ENCODE data around the gene ARHGAP20.

ARHGAP20 gene

DNA sequence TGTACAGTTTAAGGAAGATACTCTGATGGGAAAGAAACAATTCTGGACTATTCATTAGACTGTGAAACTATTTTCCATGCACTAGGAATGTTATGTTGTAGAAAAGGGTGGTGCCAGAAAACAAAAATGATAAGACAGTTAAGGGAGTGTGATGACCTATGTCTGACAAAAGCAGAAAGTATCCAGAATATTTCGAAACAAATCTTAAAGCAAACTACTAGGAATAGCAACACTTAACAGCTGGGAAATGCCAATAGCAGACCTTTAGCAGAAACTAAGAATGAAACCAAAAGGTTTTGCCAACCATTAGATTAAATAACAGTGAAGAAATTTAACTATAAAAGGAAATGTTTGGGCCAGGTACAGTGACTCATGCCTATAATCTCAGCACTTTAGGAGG, 3.3 kb upstream of the ARHGAP20 start:
- TF ChIP-seq CTCF (IDR thresholded peaks at IDR 0.05; ENCODE audit: low read depth, low read length), result no peak
- H3K4me3 ChIP-seq (ENCODE audit: low read depth, low read length), result no peak overlapping the region

- peak overlapping the region; percentile 80 for H3K4me3 ChIP-seq (ENCODE audit: low read depth, low read length)
- TF ChIP-seq CTCF (IDR thresholded peaks at IDR 0.05; ENCODE audit: low read depth, low read length), result no peak
These were observed 1.2 kb upstream of the ARHGAP20 start for GRCh38 chr11:110713449-110713776.

DNA sequence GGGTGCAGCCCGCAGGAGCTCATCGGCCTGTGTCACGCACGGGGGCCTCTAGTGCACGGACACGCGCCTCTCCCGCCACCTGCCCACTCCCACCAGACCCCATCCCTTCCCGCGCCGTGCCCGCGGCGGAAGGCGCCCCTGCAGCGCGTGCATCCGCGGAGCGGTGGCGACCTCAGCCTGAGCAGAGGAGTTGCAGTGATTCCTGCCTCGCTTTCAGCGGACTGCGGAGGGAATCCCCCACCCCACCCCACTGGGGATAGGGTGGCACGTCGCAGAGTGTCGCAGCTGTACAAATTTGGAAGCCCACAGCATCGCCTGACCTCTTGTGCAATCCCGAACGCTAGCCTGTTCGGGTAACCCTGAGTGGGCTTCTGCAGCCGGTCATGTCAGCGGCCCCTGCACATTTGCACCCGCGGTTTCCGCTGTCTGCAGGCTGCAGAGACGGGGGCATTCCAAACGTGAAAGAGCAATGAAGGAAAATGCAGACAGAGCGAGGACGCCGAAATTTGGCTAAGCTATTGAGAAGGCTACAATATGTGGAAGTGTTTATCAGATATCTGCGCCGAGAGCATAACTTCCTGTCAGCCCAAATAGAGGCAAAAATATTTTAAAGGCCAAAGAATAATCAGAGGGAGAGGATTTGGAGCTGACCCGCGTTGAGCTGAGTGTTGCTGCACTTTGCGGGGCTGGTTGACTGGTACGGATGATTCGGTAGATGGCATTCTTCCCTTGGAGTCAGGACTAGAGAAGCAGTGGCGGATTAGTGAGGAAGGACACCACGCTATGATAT, 617 bp upstream of the ARHGAP20 start:
- TF ChIP-seq CTCF (IDR thresholded peaks at IDR 0.05; ENCODE audit: low read depth, low read length), result no peak
- peak overlapping the region; percentile 80 for H3K4me3 ChIP-seq (ENCODE audit: low read depth, low read length)

GRCh38 chr11:110711448-110711775, 825 bp downstream of the ARHGAP20 start:
- no peak for TF ChIP-seq CTCF (IDR thresholded peaks at IDR 0.05; ENCODE audit: low read depth, low read length)
- H3K4me3 ChIP-seq (ENCODE audit: low read depth, low read length), result peak overlapping the region; percentile 80

GRCh38 chr11:110710628-110711381, 1.4 kb downstream of the ARHGAP20 start:
- H3K4me3 ChIP-seq (ENCODE audit: low read depth, low read length), result peak overlapping the region; percentile 80

DNA sequence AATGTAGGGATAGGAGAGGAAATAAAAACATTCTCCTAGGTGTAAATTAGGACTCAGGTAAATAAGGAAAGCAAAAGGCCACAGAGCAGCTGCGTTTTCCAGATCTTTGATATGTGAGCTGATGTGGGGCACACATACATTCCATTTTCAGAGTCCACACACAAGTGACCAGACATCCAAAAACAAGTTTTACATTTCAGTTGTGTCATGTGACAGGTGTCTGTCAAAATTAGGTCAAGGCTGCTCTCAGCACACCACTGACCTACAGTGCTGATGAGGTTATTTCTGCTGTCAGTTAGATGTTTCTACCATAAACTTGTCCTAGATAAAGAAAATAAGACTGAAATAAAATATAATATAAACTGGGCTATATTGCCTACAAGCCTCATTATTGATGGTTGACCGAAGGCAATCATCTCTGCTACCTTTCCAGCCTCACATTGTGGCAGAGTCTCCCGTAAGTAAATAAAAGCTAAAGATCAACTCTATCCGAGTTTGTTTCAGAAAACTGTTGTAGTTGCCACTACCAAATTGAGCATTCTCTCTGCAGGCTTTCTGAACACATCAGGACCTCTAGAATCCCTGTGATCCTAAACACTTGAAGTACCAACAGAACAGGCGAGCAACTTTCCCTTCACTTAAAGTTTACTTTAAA, 7.9 kb downstream of the ARHGAP20 start:
- TF ChIP-seq CTCF (IDR thresholded peaks at IDR 0.05; ENCODE audit: low read depth, low read length), result no peak
- no peak overlapping the region for H3K4me3 ChIP-seq (ENCODE audit: low read depth, low read length)

More at GRCh38 chr11:110710628-110711381, 1.4 kb downstream of the ARHGAP20 start:
- TF ChIP-seq CTCF (IDR thresholded peaks at IDR 0.05; ENCODE audit: low read depth, low read length), result no peak

GRCh38 chr11:110691926-110692325, 20.3 kb downstream of the ARHGAP20 start:
- no peak for TF ChIP-seq CTCF (IDR thresholded peaks at IDR 0.05; ENCODE audit: low read depth, low read length)
- no peak overlapping the region for H3K4me3 ChIP-seq (ENCODE audit: low read depth, low read length)
